K562 (cell line): Measurements from ENCODE around the gene TXNRD1. TPM values are rescaled to one million over a fixed set of nuclear protein-coding genes. Genes with fewer than 3 reads are reported as not detected.

ENCODE experiments used
- ATAC-seq: fragments of 200-7000 bp; cut with Tn5 transposase; 3 replicates; pipeline ENCODE4 v1.9.1; 2020; ENCODE audit warnings: moderate library complexity
- BruUV-seq: library from RNA; stranded (reverse); fragments of 400-500 nt; replicated peaks from 2 replicates; lab custom pipeline; 2021; lab: Mats Ljungman, UMichigan
- CTCF ChIA-PET: fragments of 300-600 bp; formaldehyde crosslinking; extraction: SDS; loops from one replicate; lab custom pipeline; 2021; ENCODE audit warnings: low intra/inter-chr PET ratio; lab: Yijun Ruan, JAX
- POLR2A ChIA-PET: fragments of 300-600, 350-650 bp; sonication (Branson Sonifier 250); formaldehyde crosslinking; extraction: SDS; loops from one replicate; lab custom pipeline; 2021; ENCODE audit warnings: antibody characterized with exemption, inconsistent platforms; lab: Yijun Ruan, JAX
- DNase-seq, 4 experiments: peaks; one replicate each; pipeline versions ENCODE4 v3.0.0 to v3.0.0-alpha.2; 2011 to 2018; ENCODE audit warnings: low spot score in 3 of 4, mixed read lengths in 3 of 4; ENCODE audit errors: extremely low read depth in 1 of 4
- FAIRE-seq: peaks from 2 replicates; lab custom pipeline; 2011; peaks lifted over from hg19 to GRCh38; lab: Jason Lieb, UNC
- H2AFZ ChIP-seq: 2 replicates; pipeline ENCODE4 v1.6.0; 2011; ENCODE audit warnings: low read depth, low read length, control low read depth, inconsistent platforms
- H3K27ac ChIP-seq: fragments of 200-600 bp; 3 replicates; pipeline ENCODE4 v1.8.0; 2011; ENCODE audit warnings: low read depth, mild to moderate bottlenecking, control low read depth, inconsistent platforms, low read length, moderate library complexity, mixed read lengths; ENCODE audit errors: extremely low read depth
- H3K27me3 ChIP-seq, 2 experiments: fragments of 300-600 bp in 1 of 2; 2 replicates in 1 of 2; 3 replicates in 1 of 2; pipeline versions ENCODE4 v1.6.0 to v1.8.0; 2011; ENCODE audit warnings: inconsistent platforms in 2 of 2, low read length in 2 of 2, mild to moderate bottlenecking in 1 of 2, mixed read lengths in 1 of 2, moderate library complexity in 1 of 2; ENCODE audit not compliant: control insufficient read depth in 2 of 2, insufficient read depth in 2 of 2
- H3K36me3 ChIP-seq: fragments of 300-600 bp; 3 replicates; pipeline ENCODE4 v1.8.0; 2011; ENCODE audit warnings: mild to moderate bottlenecking, low read length, inconsistent platforms; ENCODE audit not compliant: control insufficient read depth, insufficient read depth
- H3K4me1 ChIP-seq, 2 experiments: fragments of 200-600 bp in 1 of 2; replicated peaks in 1 of 2; 2 replicates in 1 of 2; 3 replicates in 1 of 2; pipeline versions ENCODE4 v1.5.1 to v1.8.0; 2011; ENCODE audit warnings: inconsistent platforms in 2 of 2, low read length in 2 of 2, mild to moderate bottlenecking in 1 of 2, mixed read lengths in 1 of 2, moderate library complexity in 1 of 2; ENCODE audit not compliant: control insufficient read depth in 2 of 2, insufficient read depth in 2 of 2
- H3K4me2 ChIP-seq: 2 replicates; pipeline ENCODE4 v1.6.1; 2011; ENCODE audit warnings: low read length, control low read depth, inconsistent platforms, mixed read lengths; ENCODE audit not compliant: insufficient read depth
- H3K4me3 ChIP-seq: fragments of 200-600 bp; sonication (generic), shearing (Covaris generic); 2 replicates; pipeline ENCODE4 v1.5.1; 2016; ENCODE audit warnings: control low read depth, inconsistent platforms
- H3K79me2 ChIP-seq: fragments of 200-600 bp; 3 replicates; pipeline ENCODE4 v1.8.0; 2011; ENCODE audit warnings: low read length, inconsistent platforms; ENCODE audit not compliant: control insufficient read depth, insufficient read depth
- H3K9ac ChIP-seq, 2 experiments: 2 replicates each; pipeline versions ENCODE4 v1.6.0 to v1.6.1; 2011; ENCODE audit warnings: low read depth in 2 of 2, low read length in 2 of 2, control low read depth in 1 of 2, inconsistent platforms in 1 of 2, mild to moderate bottlenecking in 1 of 2, mixed read lengths in 1 of 2; ENCODE audit not compliant: insufficient read depth in 1 of 2
- H3K9me1 ChIP-seq: one replicate; pipeline ENCODE4 v1.6.0; 2011; ENCODE audit warnings: inconsistent platforms, mild to moderate bottlenecking, low read length, moderate library complexity; ENCODE audit not compliant: control insufficient read depth, insufficient read depth
- H3K9me3 ChIP-seq: replicated peaks from 2 replicates; pipeline ENCODE4 v1.5.1; 2011; ENCODE audit warnings: low read depth, low read length, inconsistent platforms; ENCODE audit not compliant: control insufficient read depth, insufficient read depth
- H4K20me1 ChIP-seq: replicated peaks from 2 replicates; pipeline ENCODE4 v1.6.1; 2011; ENCODE audit warnings: low read length, inconsistent platforms, mixed read lengths; ENCODE audit not compliant: control insufficient read depth, insufficient read depth
- CHCHD3 ChIP-seq: fragments of 250-450 bp; sonication (Bioruptor Pico); IDR thresholded peaks from 2 replicates; pipeline ENCODE4 v2.1.2; 2022; ENCODE audit warnings: mild to moderate bottlenecking
- DIDO1 ChIP-seq: fragments of 450-650 bp; IDR thresholded peaks from 2 replicates; pipeline ENCODE4 v1.6.1; 2016; ENCODE audit warnings: low read depth, missing biosample characterization, missing genetic modification characterization
- EGR1 ChIP-seq: fragments of 450-650 bp; conservative IDR thresholded peaks from 2 replicates; pipeline ENCODE4 v1.6.1; 2017; ENCODE audit warnings: mild to moderate bottlenecking
- HOXB6 ChIP-seq: fragments of 250-450 bp; sonication (Bioruptor Pico); IDR thresholded peaks from 2 replicates; pipeline ENCODE4 v1.5.1; 2022; ENCODE audit warnings: mild to moderate bottlenecking, borderline replicate concordance
- IFI16 ChIP-seq: fragments of 250-450 bp; sonication (Bioruptor Pico); IDR thresholded peaks from 2 replicates; pipeline ENCODE4 v2.1.2; 2022; ENCODE audit warnings: mild to moderate bottlenecking, inconsistent platforms
- NR2C1 ChIP-seq, 2 experiments: fragments of 450-650 bp; IDR thresholded peaks; 2 replicates each; pipeline ENCODE4 v1.6.1; 2017; ENCODE audit warnings: mild to moderate bottlenecking in 2 of 2, antibody characterized with exemption in 1 of 2, inconsistent platforms in 1 of 2, missing compliant biosample characterization in 1 of 2, missing genetic modification characterization in 1 of 2
- RCOR1 ChIP-seq, 2 experiments: IDR thresholded peaks; 2 replicates each; pipeline ENCODE4 v1.6.1; 2012; ENCODE audit warnings: low read depth in 2 of 2, low read length in 2 of 2, borderline replicate concordance in 1 of 2, improper control_type of control experiment in 1 of 2
- TGIF2 ChIP-seq: sonication (generic); formaldehyde crosslinking; IDR thresholded peaks from 2 replicates; pipeline ENCODE4 v1.8.1; 2022; ENCODE audit warnings: mild to moderate bottlenecking, missing genetic modification reagents, moderate library complexity
- ZNF184 ChIP-seq: sonication (generic); formaldehyde crosslinking; IDR thresholded peaks from 2 replicates; pipeline ENCODE4 v1.5.0; 2020; ENCODE audit warnings: missing genetic modification reagents
- ZNF584 ChIP-seq: fragments of 200-800 bp; sonication (Bioruptor generic); IDR thresholded peaks from 2 replicates; pipeline ENCODE4 v1.6.1; 2016; ENCODE audit warnings: low read depth, mild to moderate bottlenecking, missing genetic modification characterization, missing compliant biosample characterization
- ZNF79 ChIP-seq: fragments of 250-450 bp; sonication (Bioruptor Pico); IDR thresholded peaks from 2 replicates; pipeline ENCODE4 v1.4.0; 2020; ENCODE audit warnings: low read depth, mild to moderate bottlenecking, moderate library complexity
- ZSCAN29 ChIP-seq: fragments of 450-650 bp; IDR thresholded peaks from 2 replicates; pipeline ENCODE4 v1.6.1; 2017
- WGBS: fragments of 100-300 bp; shearing (Covaris generic); methylation state at CpG from one replicate; pipeline ENCODE4 v1.1.6; 2016; ENCODE audit warnings: low coverage, mixed read lengths; ENCODE audit not compliant: insufficient coverage; ENCODE audit errors: missing lambda C conversion rate; 5-methylcytosine and 5-hydroxymethylcytosine counted together
- in situ Hi-C: fragments of 300-500 bp; cut with MboI; formaldehyde crosslinking; loops from 4 replicates; pipeline ENCODE4 v1.15.0; 2018; ENCODE audit warnings: inconsistent platforms, mixed read lengths
- intact Hi-C: fragments of 100-400 bp; cut with micrococcal nuclease; formaldehyde crosslinking; loops from 2 replicates; pipeline ENCODE4 v1.14.2; 2022
- polyA plus RNA-seq, 8 experiments: library from polyadenylated mRNA; depleted of rRNA in 4 of 8; stranded (reverse) in 5 of 8; unstranded in 3 of 8; fragments of >200 nt; fragmentation: Nextera tagmentation in 2 of 8; fragmentation: Illumina TruSeq in 1 of 8; extraction: Ambion mirVana in 2 of 8; extraction: Trizol in 1 of 8; gene quantifications; 2 replicates each; pipeline versions ENCODE4 v1.2.1 to v1.2.3, GENCODE V29; 2011 to 2014; ENCODE audit warnings: inconsistent platforms in 1 of 8, missing spikeins in 1 of 8
- total RNA-seq, 7 experiments: library from RNA; depleted of rRNA in 6 of 7; stranded (reverse); fragments of >200 nt in 6 of 7; fragmentation: Illumina TruSeq in 2 of 7; extraction: Trizol in 2 of 7; gene quantifications; 2 replicates each; pipeline versions ENCODE4 v1.2.1 to v1.2.3, GENCODE V29; 2011 to 2021; ENCODE audit warnings: low replicate concordance in 1 of 7
- TF ChIP-seq, protein P1 (sequence below): sonication (generic); formaldehyde crosslinking; IDR thresholded peaks from 2 replicates; pipeline ENCODE4 v1.8.0; 2022; ENCODE audit warnings: missing genetic modification reagents, mild to moderate bottlenecking, borderline replicate concordance
- TF ChIP-seq, protein P2 (sequence below): fragments of 450-650 bp; IDR thresholded peaks from one replicate; pipeline ENCODE4 v1.6.1; 2018; ENCODE audit warnings: mild to moderate bottlenecking, moderate library complexity; ENCODE audit not compliant: partially characterized antibody
- TF ChIP-seq, protein P3 (sequence below): fragments of 450-650 bp; formaldehyde crosslinking; IDR thresholded peaks from 2 replicates; pipeline ENCODE4 v1.4.0; 2020; ENCODE audit warnings: mild to moderate bottlenecking, mixed read lengths
- TF ChIP-seq, protein P4 (sequence below): fragments of 250-450 bp; sonication (Bioruptor Pico); IDR thresholded peaks from 2 replicates; pipeline ENCODE4 v1.5.0; 2021

Gene TXNRD1
- total and polyA plus RNA-seq, 9 of the 15 experiments (the other 6 are each of a cell fraction or from before 2014, with no cell fraction given): 107 to 189 (median 146) TPM

DNA sequence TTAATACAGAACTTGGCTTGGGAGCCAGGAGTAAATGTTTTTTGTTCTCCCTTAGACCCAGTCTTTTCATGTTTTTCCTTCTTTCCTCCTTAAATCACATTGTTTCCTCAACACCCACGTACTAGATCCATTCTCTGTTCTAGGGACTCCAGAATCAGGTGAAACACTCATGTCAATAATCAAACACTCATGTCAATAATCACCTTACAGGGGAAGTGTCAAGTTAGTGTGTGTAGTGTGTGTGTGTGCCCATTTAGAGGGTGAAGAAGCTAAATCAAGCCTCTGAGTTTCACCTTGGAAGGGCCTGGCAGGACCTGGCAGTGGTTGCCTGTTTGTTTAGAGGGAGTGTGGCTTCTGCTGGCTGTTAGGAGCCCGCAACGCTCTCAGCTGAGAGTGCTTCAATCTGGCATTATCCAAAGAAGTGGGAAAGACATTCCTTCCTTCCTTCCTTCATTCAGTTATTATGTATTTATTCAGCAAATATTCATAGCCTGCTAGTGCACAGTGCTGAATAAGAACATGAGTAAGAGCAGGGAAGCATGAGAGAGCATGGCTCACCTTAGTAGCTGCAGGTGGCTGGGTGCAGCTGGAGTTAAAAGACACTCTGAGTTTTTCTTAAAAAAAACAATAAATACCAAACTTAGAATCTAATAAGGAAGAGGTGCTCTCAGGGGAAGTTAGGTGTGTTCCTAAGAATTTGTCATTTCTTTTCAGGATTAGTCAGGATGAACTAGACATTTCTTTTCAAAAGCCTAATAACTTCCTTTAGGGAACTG, 70.3 kb downstream of the TXNRD1 start:
- FAIRE-seq (no peak), DNase-seq (peak in 1 of 4 experiments; percentile 29), ATAC-seq (no peak)
- Histone ChIP-seq H3K9ac (peak overlapping the region; percentile 70 to 99; a peak in 3 of 4 replicates), H3K9me1 (peaks cover 3% of the 10 kb centered on the region), H3K27me3 (no peaks in the 10 kb centered on the region), H3K36me3 (peaks cover 20% of the 10 kb centered on the region; the same call in 2 of the 3 replicates), H2AFZ (peak overlapping the region; percentile 89), H3K27ac (peak overlapping the region; percentile 98), H3K9me3 (no peaks in the 10 kb centered on the region), H3K4me3 (no peak overlapping the region; the same call in 1 of the 2 replicates), H3K79me2 (peaks cover 41% of the 10 kb centered on the region), H3K4me2 (peak overlapping the region; percentile 89), H3K4me1 (peaks cover 11 to 27% of the 10 kb centered on the region in 2 experiments; a peak in 4 of 5 replicates), H4K20me1 (peaks cover 12% of the 10 kb centered on the region)
- intact Hi-C loops (loop anchor here (5.0 kb wide), 1 partner anchor 34 kb away; no protein-coding TSS in a partner anchor), in situ Hi-C loops (no loop called here)
- POLR2A ChIA-PET: interaction anchor here (0.6 to 9.5 kb wide), 11 partner anchors 10 to 149 kb away, joined by 3 to 104 read pairs (median 5); partner anchors contain the start of genes EID3 and TXNRD1
- WGBS: 51% methylated on average over 3 of the region's 3 CpGs
- TSS peak; percentile 94 for BruUV-seq
- CTCF ChIA-PET: no interaction called here
- TF ChIP-seq TGIF2 (no peak), RCOR1 (IDR thresholded peaks at IDR 0.05; ENCODE audit: borderline replicate concordance in 1 of 2, low read depth in 2 of 2, low read length in 2 of 2) (no peak), ZNF79 (CRISPR knock-in tag) (no peak), IFI16 (CRISPR knock-in tag) (no peak), ZNF184 (CRISPR knock-in tag) (no peak), ZSCAN29 (no peak), NR2C1 (IDR thresholded peaks at IDR 0.05) (no peak), NR2C1 (tag; IDR thresholded peaks at IDR 0.05) (no peak), CHCHD3 (CRISPR knock-in tag) (no peak), DIDO1 (tag) (no peak), HOXB6 (no peak), EGR1 (0 out of 2 replicates have a peak, but pooled peaks have one; percentile 10), ZNF584 (CRISPR knock-in tag) (0 out of 2 replicates have a peak, but pooled peaks have one; percentile 43)
- TF ChIP-seq, protein P1, sequence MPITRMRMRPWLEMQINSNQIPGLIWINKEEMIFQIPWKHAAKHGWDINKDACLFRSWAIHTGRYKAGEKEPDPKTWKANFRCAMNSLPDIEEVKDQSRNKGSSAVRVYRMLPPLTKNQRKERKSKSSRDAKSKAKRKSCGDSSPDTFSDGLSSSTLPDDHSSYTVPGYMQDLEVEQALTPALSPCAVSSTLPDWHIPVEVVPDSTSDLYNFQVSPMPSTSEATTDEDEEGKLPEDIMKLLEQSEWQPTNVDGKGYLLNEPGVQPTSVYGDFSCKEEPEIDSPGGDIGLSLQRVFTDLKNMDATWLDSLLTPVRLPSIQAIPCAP (CRISPR knock-in tag): no peak
- TF ChIP-seq, protein P2, sequence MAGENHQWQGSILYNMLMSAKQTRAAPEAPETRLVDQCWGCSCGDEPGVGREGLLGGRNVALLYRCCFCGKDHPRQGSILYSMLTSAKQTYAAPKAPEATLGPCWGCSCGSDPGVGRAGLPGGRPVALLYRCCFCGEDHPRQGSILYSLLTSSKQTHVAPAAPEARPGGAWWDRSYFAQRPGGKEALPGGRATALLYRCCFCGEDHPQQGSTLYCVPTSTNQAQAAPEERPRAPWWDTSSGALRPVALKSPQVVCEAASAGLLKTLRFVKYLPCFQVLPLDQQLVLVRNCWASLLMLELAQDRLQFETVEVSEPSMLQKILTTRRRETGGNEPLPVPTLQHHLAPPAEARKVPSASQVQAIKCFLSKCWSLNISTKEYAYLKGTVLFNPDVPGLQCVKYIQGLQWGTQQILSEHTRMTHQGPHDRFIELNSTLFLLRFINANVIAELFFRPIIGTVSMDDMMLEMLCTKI: peak; percentile 75
- TF ChIP-seq, protein P3, sequence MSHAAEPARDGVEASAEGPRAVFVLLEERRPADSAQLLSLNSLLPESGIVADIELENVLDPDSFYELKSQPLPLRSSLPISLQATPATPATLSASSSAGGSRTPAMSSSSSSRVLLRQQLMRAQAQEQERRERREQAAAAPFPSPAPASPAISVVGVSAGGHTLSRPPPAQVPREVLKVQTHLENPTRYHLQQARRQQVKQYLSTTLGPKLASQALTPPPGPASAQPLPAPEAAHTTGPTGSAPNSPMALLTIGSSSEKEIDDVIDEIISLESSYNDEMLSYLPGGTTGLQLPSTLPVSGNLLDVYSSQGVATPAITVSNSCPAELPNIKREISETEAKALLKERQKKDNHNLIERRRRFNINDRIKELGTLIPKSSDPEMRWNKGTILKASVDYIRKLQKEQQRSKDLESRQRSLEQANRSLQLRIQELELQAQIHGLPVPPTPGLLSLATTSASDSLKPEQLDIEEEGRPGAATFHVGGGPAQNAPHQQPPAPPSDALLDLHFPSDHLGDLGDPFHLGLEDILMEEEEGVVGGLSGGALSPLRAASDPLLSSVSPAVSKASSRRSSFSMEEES (CRISPR knock-in tag): no peak
- TF ChIP-seq, protein P4, sequence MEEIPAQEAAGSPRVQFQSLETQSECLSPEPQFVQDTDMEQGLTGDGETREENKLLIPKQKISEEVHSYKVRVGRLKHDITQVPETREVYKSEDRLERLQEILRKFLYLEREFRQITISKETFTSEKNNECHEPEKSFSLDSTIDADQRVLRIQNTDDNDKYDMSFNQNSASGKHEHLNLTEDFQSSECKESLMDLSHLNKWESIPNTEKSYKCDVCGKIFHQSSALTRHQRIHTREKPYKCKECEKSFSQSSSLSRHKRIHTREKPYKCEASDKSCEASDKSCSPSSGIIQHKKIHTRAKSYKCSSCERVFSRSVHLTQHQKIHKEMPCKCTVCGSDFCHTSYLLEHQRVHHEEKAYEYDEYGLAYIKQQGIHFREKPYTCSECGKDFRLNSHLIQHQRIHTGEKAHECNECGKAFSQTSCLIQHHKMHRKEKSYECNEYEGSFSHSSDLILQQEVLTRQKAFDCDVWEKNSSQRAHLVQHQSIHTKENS (CRISPR knock-in tag): no peak
